Trophoblast cell (in vitro differentiated cells and primary cell): ENCODE results near the gene PRKRIP1.

Experiments used
- DNase-seq, 2 donors: peaks; one replicate each; pipeline ENCODE4 v3.0.0-alpha.2; 2016
- H2AFZ ChIP-seq: 2 replicates; pipeline ENCODE4 v1.6.1; 2013; ENCODE audit warnings: low read length, moderate library complexity, mild to moderate bottlenecking; ENCODE audit not compliant: insufficient read depth, poor library complexity
- H2AK5ac ChIP-seq: 2 replicates; pipeline ENCODE4 v1.6.1; 2013; ENCODE audit warnings: mild to moderate bottlenecking, low read length
- H2BK120ac ChIP-seq: 2 replicates; pipeline ENCODE4 v1.6.1; 2013; ENCODE audit warnings: low read length, mild to moderate bottlenecking, moderate library complexity; ENCODE audit not compliant: insufficient read depth, poor library complexity
- H2BK12ac ChIP-seq: 2 replicates; pipeline ENCODE4 v1.6.1; 2013; ENCODE audit warnings: mild to moderate bottlenecking, low read length, moderate library complexity
- H2BK5ac ChIP-seq: 2 replicates; pipeline ENCODE4 v1.6.1; 2013; ENCODE audit warnings: low read length, low read depth, moderate library complexity, mild to moderate bottlenecking; ENCODE audit not compliant: poor library complexity
- H3K14ac ChIP-seq: 2 replicates; pipeline ENCODE4 v1.6.1; 2013; ENCODE audit warnings: mild to moderate bottlenecking, low read length
- H3K18ac ChIP-seq: 2 replicates; pipeline ENCODE4 v1.6.1; 2013; ENCODE audit warnings: mild to moderate bottlenecking, low read length
- H3K23ac ChIP-seq: 2 replicates; pipeline ENCODE4 v1.6.1; 2013; ENCODE audit warnings: low read length
- H3K27ac ChIP-seq: 2 replicates; pipeline ENCODE4 v1.5.1; 2013; ENCODE audit warnings: low read depth, mild to moderate bottlenecking, inconsistent platforms, low read length, moderate library complexity
- H3K27me3 ChIP-seq: 2 replicates; pipeline ENCODE4 v1.6.1; 2013; ENCODE audit warnings: inconsistent platforms, mild to moderate bottlenecking, low read length, moderate library complexity; ENCODE audit not compliant: insufficient read depth
- H3K36me3 ChIP-seq, 2 experiments: 1 replicate in 1 of 2; 2 replicates in 1 of 2; pipeline ENCODE4 v1.6.1; 2013; ENCODE audit warnings: low read length in 2 of 2, mild to moderate bottlenecking in 2 of 2, moderate library complexity in 1 of 2; ENCODE audit not compliant: insufficient read depth in 2 of 2, control insufficient read depth in 1 of 2
- H3K4ac ChIP-seq: 2 replicates; pipeline ENCODE4 v1.6.1; 2013; ENCODE audit warnings: low read depth, mild to moderate bottlenecking, low read length, moderate library complexity
- H3K4me1 ChIP-seq, 2 experiments: 1 replicate in 1 of 2; 2 replicates in 1 of 2; pipeline ENCODE4 v1.6.1; 2013; ENCODE audit warnings: low read length in 2 of 2, mild to moderate bottlenecking in 2 of 2, moderate library complexity in 1 of 2; ENCODE audit not compliant: insufficient read depth in 2 of 2, control insufficient read depth in 1 of 2
- H3K4me2 ChIP-seq: 2 replicates; pipeline ENCODE4 v1.6.1; 2013; ENCODE audit warnings: inconsistent platforms, mild to moderate bottlenecking, low read length, moderate library complexity
- H3K4me3 ChIP-seq: 2 replicates; pipeline ENCODE4 v1.5.1; 2013; ENCODE audit warnings: mild to moderate bottlenecking, low read depth, low read length, inconsistent platforms
- H3K79me1 ChIP-seq: one replicate; pipeline ENCODE4 v1.6.1; 2013; ENCODE audit warnings: low read length
- H3K79me2 ChIP-seq: 2 replicates; pipeline ENCODE4 v1.6.1; 2013; ENCODE audit warnings: low read length, mild to moderate bottlenecking; ENCODE audit not compliant: control insufficient read depth, insufficient read depth, poor library complexity
- H3K9ac ChIP-seq: 2 replicates; pipeline ENCODE4 v1.6.1; 2013; ENCODE audit warnings: mild to moderate bottlenecking, low read length
- H3K9me3 ChIP-seq: 2 replicates; pipeline ENCODE4 v1.6.1; 2013; ENCODE audit warnings: low read depth, mild to moderate bottlenecking, control low read depth, inconsistent platforms, low read length; ENCODE audit not compliant: insufficient read depth
- H4K12ac ChIP-seq: 2 replicates; pipeline ENCODE4 v1.6.1; 2013; ENCODE audit warnings: low read depth, mild to moderate bottlenecking, low read length, moderate library complexity
- H4K8ac ChIP-seq: 2 replicates; pipeline ENCODE4 v1.6.1; 2013; ENCODE audit warnings: low read depth, mild to moderate bottlenecking, low read length, moderate library complexity
- H4K91ac ChIP-seq: one replicate; pipeline ENCODE4 v1.6.1; 2013; ENCODE audit warnings: low read depth, mild to moderate bottlenecking, low read length, moderate library complexity
- WGBS: extraction: QIAGEN DNeasy Blood & Tissue Kit; methylation state at CpG from one replicate; pipeline ENCODE4 v1.1.7; 2013; ENCODE audit warnings: missing lambda C conversion rate; ENCODE audit not compliant: insufficient read length, insufficient coverage; ENCODE audit errors: extremely low coverage; 5-methylcytosine and 5-hydroxymethylcytosine counted together

The PRKRIP1 gene

GRCh38 chr7:102395592-102395872, 631 bp upstream of the PRKRIP1 start:
- no peaks in the 10 kb centered on the region for H3K27me3 ChIP-seq
- peak overlapping the region; percentile 54 for H3K9ac ChIP-seq
- peak overlapping the region; percentile 52 for H3K4ac ChIP-seq
- H3K9me3 ChIP-seq: no peaks in the 10 kb centered on the region
- no CpG with 5 or more reads among the region's 9 CpGs for WGBS
- H2BK12ac ChIP-seq: peak overlapping the region; percentile 63
- peaks cover 6 to 9% of the 10 kb centered on the region in 2 experiments for H3K4me1 ChIP-seq
- peak overlapping the region; percentile 90 for H3K27ac ChIP-seq
- H3K4me3 ChIP-seq: no peak overlapping the region
- peak overlapping the region; percentile 76 for H3K4me2 ChIP-seq
- peak overlapping the region; percentile 87 for H4K8ac ChIP-seq
- H2AFZ ChIP-seq: no peak overlapping the region
- H3K23ac ChIP-seq: no peak overlapping the region
- peak overlapping the region; percentile 84 for H3K14ac ChIP-seq
- H3K79me2 ChIP-seq: peaks cover 8% of the 10 kb centered on the region
- peak overlapping the region; percentile 7 for H2BK120ac ChIP-seq
- H4K91ac ChIP-seq: peak overlapping the region; percentile 88
- peaks cover 19% of the 10 kb centered on the region for H3K79me1 ChIP-seq
- peak overlapping the region; percentile 55 for H2AK5ac ChIP-seq
- peak overlapping the region; percentile 13 for H3K18ac ChIP-seq
- peak overlapping the region; percentile 24 for H4K12ac ChIP-seq
- H2BK5ac ChIP-seq: peak overlapping the region; percentile 89
- peak in 1 of 2 donors; percentile 41 for DNase-seq
- peaks cover 18 to 21% of the 10 kb centered on the region in 2 experiments for H3K36me3 ChIP-seq

- Histone ChIP-seq H3K18ac (peak overlapping the region; percentile 47), H3K4me1 (peaks cover 6 to 9% of the 10 kb centered on the region in 2 experiments), H4K8ac (peak overlapping the region; percentile 78), H2BK12ac (no peak overlapping the region), H3K4ac (peak overlapping the region; percentile 66), H3K79me2 (peaks cover 8% of the 10 kb centered on the region), H2BK120ac (peak overlapping the region; percentile 21), H3K36me3 (peaks cover 23% of the 10 kb centered on the region in 2 experiments), H3K4me3 (peak overlapping the region; percentile 87), H3K14ac (peak overlapping the region; percentile 85), H3K9me3 (no peaks in the 10 kb centered on the region), H2BK5ac (peak overlapping the region; percentile 27), H3K23ac (no peak overlapping the region), H2AFZ (no peak overlapping the region), H3K4me2 (peak overlapping the region; percentile 81), H3K27me3 (no peaks in the 10 kb centered on the region), H2AK5ac (peak overlapping the region; percentile 17), H4K91ac (peak overlapping the region; percentile 52), H3K79me1 (peaks cover 19% of the 10 kb centered on the region), H4K12ac (peak overlapping the region; percentile 22), H3K9ac (peak overlapping the region; percentile 85), H3K27ac (peak overlapping the region; percentile 62)
- no peak for DNase-seq
- no CpG with 5 or more reads among the region's 12 CpGs for WGBS
Measured at GRCh38 chr7:102396710-102397019, 502 bp downstream of the PRKRIP1 start.

GRCh38 chr7:102398543-102398942, 2.4 kb downstream of the PRKRIP1 start:
- DNase-seq: no peak
- H2BK120ac ChIP-seq: no peak overlapping the region
- no peak overlapping the region for H3K14ac ChIP-seq
- WGBS: no CpG with 5 or more reads among the region's 8 CpGs
- no peak overlapping the region for H2AK5ac ChIP-seq
- H3K23ac ChIP-seq: no peak overlapping the region
- no peak overlapping the region for H3K9ac ChIP-seq
- no peaks in the 10 kb centered on the region for H3K27me3 ChIP-seq
- H4K91ac ChIP-seq: no peak overlapping the region
- H3K18ac ChIP-seq: no peak overlapping the region
- H3K4me2 ChIP-seq: no peak overlapping the region
- no peak overlapping the region for H2BK5ac ChIP-seq
- no peak overlapping the region for H4K8ac ChIP-seq
- H2AFZ ChIP-seq: no peak overlapping the region
- no peak overlapping the region for H3K4me3 ChIP-seq
- H3K27ac ChIP-seq: no peak overlapping the region
- H4K12ac ChIP-seq: no peak overlapping the region
- no peaks in the 10 kb centered on the region for H3K9me3 ChIP-seq
- H3K79me1 ChIP-seq: peaks cover 13% of the 10 kb centered on the region
- no peak overlapping the region for H3K4ac ChIP-seq
- peaks cover 3% of the 10 kb centered on the region in 2 experiments for H3K4me1 ChIP-seq
- H2BK12ac ChIP-seq: no peak overlapping the region
- H3K36me3 ChIP-seq: peaks cover 34% of the 10 kb centered on the region in 2 experiments
- peaks cover 8% of the 10 kb centered on the region for H3K79me2 ChIP-seq

- Histone ChIP-seq H3K79me2 (peaks cover 8% of the 10 kb centered on the region), H2BK5ac (no peak overlapping the region), H2BK12ac (no peak overlapping the region), H3K4me2 (no peak overlapping the region), H2BK120ac (no peak overlapping the region), H3K4me1 (peaks cover 3% of the 10 kb centered on the region in 2 experiments), H3K9ac (no peak overlapping the region), H2AFZ (no peak overlapping the region), H3K4me3 (no peak overlapping the region), H3K79me1 (peaks cover 8% of the 10 kb centered on the region), H2AK5ac (no peak overlapping the region), H3K4ac (no peak overlapping the region), H3K18ac (no peak overlapping the region), H4K12ac (no peak overlapping the region), H3K9me3 (no peaks in the 10 kb centered on the region), H4K91ac (no peak overlapping the region), H3K27me3 (no peaks in the 10 kb centered on the region), H3K23ac (no peak overlapping the region), H3K36me3 (peaks cover 42 to 43% of the 10 kb centered on the region in 2 experiments), H4K8ac (no peak overlapping the region), H3K14ac (no peak overlapping the region), H3K27ac (no peak overlapping the region)
- WGBS: no CpG with 5 or more reads among the region's 5 CpGs
- no peak for DNase-seq
Measured at GRCh38 chr7:102400360-102400759, 4.2 kb downstream of the PRKRIP1 start.
